Neural cell (in vitro differentiated cells): ENCODE measurements around the gene AMZ1. TPM values are rescaled to one million over a fixed set of nuclear protein-coding genes. Genes with fewer than 3 reads are reported as not detected.

ENCODE experiments used
- H2AFZ ChIP-seq: fragments of 200-600, 300-800 bp; sonication (generic), shearing (Covaris generic); 2 replicates; pipeline ENCODE4 v1.6.0; 2014; ENCODE audit warnings: low read depth, mild to moderate bottlenecking, antibody characterized with exemption, low read length, moderate library complexity
- H3F3A ChIP-seq: fragments of 200-600 bp; shearing (Covaris generic); 2 replicates; pipeline ENCODE4 v1.6.1; 2016; ENCODE audit warnings: mild to moderate bottlenecking, moderate library complexity, mixed read lengths, antibody characterized with exemption, low read length; ENCODE audit not compliant: insufficient read depth, poor library complexity, severe bottlenecking
- H3K27ac ChIP-seq: fragments of 200-600, 300-800 bp; sonication (generic), shearing (Covaris generic); 2 replicates; pipeline ENCODE4 v1.5.1; 2014; ENCODE audit warnings: mild to moderate bottlenecking, low read length, moderate library complexity
- H3K27me3 ChIP-seq: fragments of 300-800, 200-600 bp; sonication (generic), shearing (Covaris generic); 2 replicates; pipeline ENCODE4 v1.6.0; 2014; ENCODE audit warnings: mild to moderate bottlenecking, low read depth, low read length, moderate library complexity; ENCODE audit not compliant: insufficient read depth
- H3K36me3 ChIP-seq: fragments of 300-800, 200-600 bp; sonication (generic), shearing (Covaris generic); 2 replicates; pipeline ENCODE4 v1.5.1; 2014; ENCODE audit warnings: mild to moderate bottlenecking, antibody characterized with exemption, low read length, moderate library complexity; ENCODE audit not compliant: insufficient read depth
- H3K4me2 ChIP-seq: fragments of 300-800, 200-600 bp; sonication (generic), shearing (Covaris generic); 2 replicates; pipeline ENCODE4 v1.6.0; 2014; ENCODE audit warnings: mild to moderate bottlenecking, low read length
- H3K4me3 ChIP-seq: fragments of 300-800, 200-600 bp; sonication (generic), shearing (Covaris generic); 2 replicates; pipeline ENCODE4 v1.5.1; 2014; ENCODE audit warnings: mild to moderate bottlenecking, low read length, moderate library complexity
- H3K79me2 ChIP-seq: fragments of 200-600 bp; shearing (Covaris generic); replicated peaks from 2 replicates; pipeline ENCODE4 v1.6.0; 2014; ENCODE audit warnings: mild to moderate bottlenecking, low read length, moderate library complexity; ENCODE audit not compliant: insufficient read depth
- H3K9ac ChIP-seq: fragments of 300-800, 200-600 bp; sonication (generic), shearing (Covaris generic); 2 replicates; pipeline ENCODE4 v1.6.1; 2016; ENCODE audit warnings: mild to moderate bottlenecking, low read length, mixed read lengths
- H3K9me2 ChIP-seq: fragments of 200-600 bp; shearing (Covaris generic); 2 replicates; pipeline ENCODE4 v1.6.1; 2016; ENCODE audit warnings: mild to moderate bottlenecking, low read length, mixed read lengths; ENCODE audit not compliant: insufficient read depth
- H3K9me3 ChIP-seq: fragments of 200-600, 300-800 bp; sonication (generic), shearing (Covaris generic); 2 replicates; pipeline ENCODE4 v1.6.1; 2016; ENCODE audit warnings: mild to moderate bottlenecking, mixed run types, low read length, moderate library complexity, mixed read lengths
- H4K20me1 ChIP-seq: fragments of 200-600 bp; shearing (Covaris generic); 2 replicates; pipeline ENCODE4 v1.6.1; 2016; ENCODE audit warnings: mild to moderate bottlenecking, mixed run types; ENCODE audit not compliant: insufficient read depth
- CTCF ChIP-seq: fragments of 450-650 bp; IDR thresholded peaks from 2 replicates; pipeline ENCODE4 v1.5.1; 2014; ENCODE audit warnings: antibody characterized with exemption, mild to moderate bottlenecking, moderate library complexity; ENCODE audit not compliant: poor library complexity, severe bottlenecking
- EP300 ChIP-seq: fragments of 450-650 bp; conservative IDR thresholded peaks from 2 replicates; pipeline ENCODE4 v1.6.1; 2014; ENCODE audit warnings: antibody characterized with exemption, mild to moderate bottlenecking, moderate library complexity; ENCODE audit not compliant: poor library complexity, severe bottlenecking
- EZH2 ChIP-seq: fragments of 200-600, 300-800 bp; shearing (Covaris generic), sonication (generic); IDR thresholded peaks from 2 replicates; pipeline ENCODE4 v1.6.1; 2014; ENCODE audit warnings: antibody characterized with exemption, low read length, borderline replicate concordance, mild to moderate bottlenecking; ENCODE audit not compliant: insufficient read depth, poor library complexity, severe bottlenecking
- MXI1 ChIP-seq: fragments of 450-650 bp; conservative IDR thresholded peaks from 2 replicates; pipeline ENCODE4 v1.6.1; 2014; ENCODE audit warnings: antibody characterized with exemption, mild to moderate bottlenecking; ENCODE audit not compliant: poor library complexity, severe bottlenecking
- POLR2AphosphoS5 ChIP-seq: IDR thresholded peaks from 2 replicates; pipeline ENCODE4 v1.6.1; 2012
- RAD21 ChIP-seq: fragments of 450-650 bp; conservative IDR thresholded peaks from 2 replicates; pipeline ENCODE4 v1.6.1; 2014; ENCODE audit warnings: antibody characterized with exemption, mild to moderate bottlenecking, moderate library complexity
- REST ChIP-seq: IDR thresholded peaks from 2 replicates; pipeline ENCODE4 v1.6.1; 2012; ENCODE audit warnings: borderline replicate concordance
- SMC3 ChIP-seq: fragments of 450-650 bp; conservative IDR thresholded peaks from 2 replicates; pipeline ENCODE4 v1.6.1; 2014; ENCODE audit warnings: antibody characterized with exemption, mild to moderate bottlenecking, moderate library complexity; ENCODE audit not compliant: poor library complexity
- TAF1 ChIP-seq: IDR thresholded peaks from 2 replicates; pipeline ENCODE4 v1.6.1; 2012; ENCODE audit warnings: low read depth
- polyA plus RNA-seq: library from polyadenylated mRNA; depleted of rRNA; stranded (reverse); fragments of >200 nt; gene quantifications from 2 replicates; pipeline ENCODE4 v1.2.3, GENCODE V29; 2014

AMZ1 gene
- polyA plus RNA-seq, 1 donor from 2014 or later, result not detected

GRCh38 chr7:2734751-2735571 lies 47.0 kb downstream of the AMZ1 start:
- Histone ChIP-seq H3K27me3 (no peaks in the 10 kb centered on the region), H3K9me2 (no peaks in the 10 kb centered on the region), H4K20me1 (no peaks in the 10 kb centered on the region), H3K9ac (no peak overlapping the region), H3K4me3 (no peak overlapping the region), H3K36me3 (no peaks in the 10 kb centered on the region), H3K27ac (no peak overlapping the region), H2AFZ (no peak overlapping the region), H3K79me2 (no peaks in the 10 kb centered on the region), H3K9me3 (no peaks in the 10 kb centered on the region), H3K4me2 (no peak overlapping the region), H3F3A (no peaks in the 10 kb centered on the region)
- TF ChIP-seq REST (no peak), EZH2 (no peak), CTCF (no peak), EP300 (no peak), MXI1 (no peak), POLR2AphosphoS5 (no peak)

GRCh38 chr7:2735744-2736143 lies 47.7 kb downstream of the AMZ1 start:
- Histone ChIP-seq H3K36me3 (no peaks in the 10 kb centered on the region), H3K9ac (no peak overlapping the region), H3F3A (no peaks in the 10 kb centered on the region), H3K27me3 (no peaks in the 10 kb centered on the region), H3K9me3 (no peaks in the 10 kb centered on the region), H3K9me2 (no peaks in the 10 kb centered on the region), H3K27ac (no peak overlapping the region), H2AFZ (no peak overlapping the region), H4K20me1 (no peaks in the 10 kb centered on the region), H3K4me2 (no peak overlapping the region), H3K79me2 (no peaks in the 10 kb centered on the region), H3K4me3 (no peak overlapping the region)
- TF ChIP-seq MXI1, result no peak
- no peak for TF ChIP-seq POLR2AphosphoS5
- no peak for TF ChIP-seq SMC3
- TF ChIP-seq TAF1, result no peak
- no peak for TF ChIP-seq REST
- no peak for TF ChIP-seq EP300
- no peak for TF ChIP-seq RAD21
- TF ChIP-seq EZH2, result no peak
- TF ChIP-seq CTCF, result no peak
